Endothelial cell of umbilical vein (primary cell): ENCODE results near the gene PHC2. TPM values are rescaled to one million over a fixed set of nuclear protein-coding genes. Genes with fewer than 3 reads are reported as not detected.
"Not testable (repeated sequence)": the region's sequence is repeated elsewhere in the genome, so short reads cannot be mapped to it uniquely, and the experiment has no call there.

Experiments used
- BruUV-seq: library from RNA; stranded (reverse); fragments of 400-500 nt; replicated peaks from 2 replicates; lab custom pipeline; 2021; lab: Mats Ljungman, UMichigan
- CTCF ChIA-PET: fragments of 300-600, 350-600 bp; sonication (Branson Sonifier 250); formaldehyde crosslinking; loops from one replicate; lab custom pipeline; 2021; ENCODE audit warnings: antibody characterized with exemption, inconsistent platforms; lab: Charles Lee
- POLR2A ChIA-PET: fragments of 300-600, 350-600 bp; sonication (Branson Sonifier 250); formaldehyde crosslinking; loops from one replicate; lab custom pipeline; 2021; ENCODE audit warnings: antibody characterized with exemption, inconsistent platforms; lab: Charles Lee
- DNase-seq: peaks from one replicate; pipeline ENCODE4 v3.0.0-alpha.2; 2011; ENCODE audit warnings: low read depth, low spot score
- FAIRE-seq: peaks from 2 replicates; lab custom pipeline; 2011; peaks lifted over from hg19 to GRCh38; lab: Jason Lieb, UNC
- H2AFZ ChIP-seq: 2 replicates; pipeline ENCODE4 v1.6.0; 2012; ENCODE audit warnings: low read depth, low read length, control low read depth, inconsistent platforms
- H3K27ac ChIP-seq: 2 replicates; pipeline ENCODE4 v1.5.1; 2011; ENCODE audit warnings: low read depth, mild to moderate bottlenecking, control low read depth, low read length, moderate library complexity; ENCODE audit not compliant: insufficient read depth
- H3K27me3 ChIP-seq, 2 experiments: 2 replicates each; pipeline versions ENCODE4 v1.6.0 to v1.6.1; 2011; ENCODE audit warnings: low read length in 2 of 2, mixed read lengths in 1 of 2; ENCODE audit not compliant: control insufficient read depth in 2 of 2, insufficient read depth in 2 of 2
- H3K36me3 ChIP-seq, 2 experiments: 2 replicates in 1 of 2; 3 replicates in 1 of 2; pipeline ENCODE4 v1.5.1; 2011; ENCODE audit warnings: low read length in 2 of 2, mild to moderate bottlenecking in 1 of 2, moderate library complexity in 1 of 2; ENCODE audit not compliant: control insufficient read depth in 2 of 2, insufficient read depth in 2 of 2; ENCODE audit errors: extremely low read depth in 1 of 2
- H3K4me1 ChIP-seq: 3 replicates; pipeline ENCODE4 v1.5.1; 2011; ENCODE audit warnings: mild to moderate bottlenecking, low read length; ENCODE audit not compliant: control insufficient read depth, insufficient read depth; ENCODE audit errors: extremely low read depth
- H3K4me2 ChIP-seq: 2 replicates; pipeline ENCODE4 v1.6.1; 2011; ENCODE audit warnings: low read length, control low read depth, mixed read lengths; ENCODE audit not compliant: insufficient read depth
- H3K4me3 ChIP-seq, 3 experiments: fragments of 200-600 bp in 1 of 3; sonication (generic), shearing (Covaris generic) in 1 of 3; replicated peaks in 1 of 3; 2 replicates each; pipeline ENCODE4 v1.5.1; 2011 to 2016; ENCODE audit warnings: control low read depth in 3 of 3, low read length in 3 of 3, mild to moderate bottlenecking in 2 of 3, inconsistent platforms in 1 of 3, low read depth in 1 of 3, moderate library complexity in 1 of 3; ENCODE audit not compliant: insufficient read depth in 1 of 3
- H3K79me2 ChIP-seq: 2 replicates; pipeline ENCODE4 v1.6.0; 2012; ENCODE audit warnings: low read length, inconsistent platforms; ENCODE audit not compliant: control insufficient read depth, insufficient read depth
- H3K9ac ChIP-seq: replicated peaks from 2 replicates; pipeline ENCODE3; 2011; ENCODE audit warnings: low read length, control low read depth; ENCODE audit not compliant: insufficient read depth; ENCODE audit errors: extremely low read depth
- H3K9me1 ChIP-seq: replicated peaks from 3 replicates; pipeline ENCODE4 v1.6.0; 2011; ENCODE audit warnings: mild to moderate bottlenecking, low read length; ENCODE audit not compliant: control insufficient read depth, insufficient read depth; ENCODE audit errors: extremely low read depth
- H3K9me3 ChIP-seq: replicated peaks from 2 replicates; pipeline ENCODE4 v1.5.1; 2012; ENCODE audit warnings: low read length, inconsistent platforms; ENCODE audit not compliant: control insufficient read depth, insufficient read depth
- H4K20me1 ChIP-seq: replicated peaks from 2 replicates; pipeline ENCODE3; 2011; ENCODE audit warnings: mild to moderate bottlenecking, low read length; ENCODE audit not compliant: control insufficient read depth, insufficient read depth; ENCODE audit errors: extremely low read depth
- CTCF ChIP-seq, 2 donors: IDR thresholded peaks; 1 replicate in 1 of 2; 2 replicates in 1 of 2; pipeline ENCODE4 v1.5.1; 2011; ENCODE audit warnings: low read length in 2 of 2, mild to moderate bottlenecking in 2 of 2, moderate library complexity in 2 of 2, control low read depth in 1 of 2, inconsistent platforms in 1 of 2, low read depth in 1 of 2; ENCODE audit not compliant: insufficient read depth in 1 of 2; ENCODE audit errors: extremely low read depth in 1 of 2
- EZH2 ChIP-seq: IDR thresholded peaks from 2 replicates; pipeline ENCODE4 v1.6.1; 2012; ENCODE audit warnings: borderline replicate concordance, low read depth, mild to moderate bottlenecking, moderate library complexity, low read length, inconsistent platforms; ENCODE audit not compliant: severe bottlenecking
- FOS ChIP-seq: IDR thresholded peaks from 2 replicates; pipeline ENCODE4 v1.6.1; 2011; ENCODE audit warnings: mild to moderate bottlenecking, low read length, moderate library complexity, borderline replicate concordance; ENCODE audit not compliant: insufficient read depth
- GATA2 ChIP-seq: IDR thresholded peaks from 2 replicates; pipeline ENCODE4 v1.7.0; 2011; ENCODE audit warnings: low read depth, mild to moderate bottlenecking, moderate library complexity, mixed read lengths, low read length; ENCODE audit not compliant: insufficient read length, insufficient read depth
- JUN ChIP-seq: IDR thresholded peaks from 2 replicates; pipeline ENCODE4 v1.6.1; 2011; ENCODE audit warnings: borderline replicate concordance, low read depth; ENCODE audit not compliant: insufficient read length, insufficient read depth
- MAX ChIP-seq: IDR thresholded peaks from 2 replicates; pipeline ENCODE4 v1.6.1; 2011; ENCODE audit not compliant: insufficient read depth, insufficient read length
- MYC ChIP-seq: IDR thresholded peaks from one replicate; pipeline ENCODE4 v1.6.1; 2011; ENCODE audit warnings: mild to moderate bottlenecking, low read depth, low read length
- POLR2A ChIP-seq: IDR thresholded peaks from 2 replicates; pipeline ENCODE4 v1.6.1; 2012; ENCODE audit warnings: low read depth, mild to moderate bottlenecking, control low read depth, low read length
- POLR2AphosphoS5 ChIP-seq: IDR thresholded peaks from 2 replicates; pipeline ENCODE4 v1.6.1; 2012; ENCODE audit warnings: low read depth, mild to moderate bottlenecking, control low read depth, low read length, moderate library complexity; ENCODE audit not compliant: insufficient read depth
- dilution Hi-C: fragments of 300-500 bp; cut with MboI; formaldehyde crosslinking; loops from one replicate; pipeline ENCODE4 v1.15.0; 2019; ENCODE audit warnings: low sequenced_read_pairs; ENCODE audit not compliant: extremely low pct_ligation_motif_present
- intact Hi-C: fragments of 100-400 bp; cut with micrococcal nuclease; formaldehyde crosslinking; loops from one replicate; pipeline ENCODE4 v1.10.0; 2022
- polyA plus RNA-seq, 4 experiments: library from polyadenylated mRNA; depleted of rRNA in 3 of 4; stranded (reverse) in 3 of 4; unstranded in 1 of 4; fragments of >200 nt; gene quantifications; 2 replicates each; pipeline versions ENCODE4 v1.2.1 to v1.2.3, GENCODE V29; 2011 to 2012; ENCODE audit warnings: missing spikeins in 1 of 4
- total RNA-seq: library from RNA; stranded (reverse); gene quantifications from 2 replicates; pipeline ENCODE4 v1.2.3, GENCODE V29; 2021

The PHC2 gene
- total and polyA plus RNA-seq, 2 donors (not counting 3 experiments of a cell fraction or from before 2014, with no cell fraction given) = 65.6 to 79.0 TPM

- Histone ChIP-seq H3K79me2 (no peaks in the 10 kb centered on the region), H3K27me3 (no peaks in the 10 kb centered on the region), H3K9me3 (no peaks in the 10 kb centered on the region), H3K4me2 (no peak overlapping the region), H3K9me1 (no peaks in the 10 kb centered on the region), H3K36me3 (peaks cover 3 to 18% of the 10 kb centered on the region in 2 experiments), H3K4me3 (no peak overlapping the region), H3K27ac (no peak overlapping the region), H3K9ac (no peak overlapping the region), H2AFZ (no peak overlapping the region), H4K20me1 (no peaks in the 10 kb centered on the region), H3K4me1 (no peaks in the 10 kb centered on the region)
- no peak for TF ChIP-seq JUN
- no peak for TF ChIP-seq EZH2
- TF ChIP-seq MYC = no peak
- TF ChIP-seq POLR2AphosphoS5 = no peak
- no peak for TF ChIP-seq POLR2A
- no peak for TF ChIP-seq GATA2
- TF ChIP-seq FOS = no peak
- no peak for TF ChIP-seq MAX
- no peak for TF ChIP-seq CTCF (IDR thresholded peaks at IDR 0.05; ENCODE audit: extremely low read depth in 1 of 2, insufficient read depth in 1 of 2, low read depth in 1 of 2, low read length in 2 of 2)
- BruUV-seq = no TSS peak
- POLR2A ChIA-PET = no interaction called here
- intact Hi-C loops (no loop called here), dilution Hi-C loops (no loop called here)
- FAIRE-seq (no peak), DNase-seq (no peak)
- CTCF ChIA-PET = interaction anchor here (1.1 to 5.8 kb wide), 2 partner anchors 177 to 178 kb away, joined by 3 to 97 read pairs; partner anchors contain the start of gene ZSCAN20
These were observed 138.1 kb downstream of the PHC2 start for GRCh38 chr1:33292726-33293340.

- peaks cover 3 to 15% of the 10 kb centered on the region in 2 experiments for H3K36me3 ChIP-seq
- FAIRE-seq, POLR2A ChIA-PET, H3K27me3 ChIP-seq, H4K20me1 ChIP-seq, H2AFZ ChIP-seq, H3K9me1 ChIP-seq, intact Hi-C loops, H3K9ac ChIP-seq, DNase-seq, CTCF ChIA-PET, H3K4me1 ChIP-seq, H3K27ac ChIP-seq, BruUV-seq, H3K79me2 ChIP-seq, dilution Hi-C loops, H3K4me2 ChIP-seq, H3K4me3 ChIP-seq, H3K9me3 ChIP-seq: not testable (repeated sequence)
These were observed 140.3 kb downstream of the PHC2 start for GRCh38 chr1:33290615-33291014.
